Muscle layer of colon (tissue), 2 donors: ENCODE results near the gene POM121L12.

Source experiments
- H3K27ac ChIP-seq: one replicate; pipeline ENCODE4 v1.7.0; 2013; ENCODE audit warnings: low read depth, mild to moderate bottlenecking, low read length, moderate library complexity
- H3K27me3 ChIP-seq, 2 donors: one replicate each; pipeline ENCODE4 v1.7.0; 2013; ENCODE audit warnings: low read length in 2 of 2, mild to moderate bottlenecking in 2 of 2; ENCODE audit not compliant: insufficient read depth in 2 of 2, control insufficient read depth in 1 of 2
- H3K36me3 ChIP-seq: one replicate; pipeline ENCODE4 v1.7.0; 2013; ENCODE audit warnings: mild to moderate bottlenecking, low read length; ENCODE audit not compliant: insufficient read depth
- H3K4me1 ChIP-seq: one replicate; pipeline ENCODE4 v1.7.0; 2013; ENCODE audit warnings: mild to moderate bottlenecking, low read length; ENCODE audit not compliant: insufficient read depth
- H3K4me3 ChIP-seq, 2 donors: one replicate each; pipeline ENCODE4 v1.7.0; 2013; ENCODE audit warnings: low read length in 2 of 2, low read depth in 1 of 2, mild to moderate bottlenecking in 1 of 2, moderate library complexity in 1 of 2
- H3K9ac ChIP-seq: one replicate; pipeline ENCODE4 v1.7.0; 2013; ENCODE audit warnings: low read length
- H3K9me3 ChIP-seq: one replicate; pipeline ENCODE4 v1.7.0; 2013; ENCODE audit warnings: mild to moderate bottlenecking, low read length
- donor health status: abdominal sarcoma.
- donor health status: Adenocarcinoma of cecum.

Gene POM121L12

DNA sequence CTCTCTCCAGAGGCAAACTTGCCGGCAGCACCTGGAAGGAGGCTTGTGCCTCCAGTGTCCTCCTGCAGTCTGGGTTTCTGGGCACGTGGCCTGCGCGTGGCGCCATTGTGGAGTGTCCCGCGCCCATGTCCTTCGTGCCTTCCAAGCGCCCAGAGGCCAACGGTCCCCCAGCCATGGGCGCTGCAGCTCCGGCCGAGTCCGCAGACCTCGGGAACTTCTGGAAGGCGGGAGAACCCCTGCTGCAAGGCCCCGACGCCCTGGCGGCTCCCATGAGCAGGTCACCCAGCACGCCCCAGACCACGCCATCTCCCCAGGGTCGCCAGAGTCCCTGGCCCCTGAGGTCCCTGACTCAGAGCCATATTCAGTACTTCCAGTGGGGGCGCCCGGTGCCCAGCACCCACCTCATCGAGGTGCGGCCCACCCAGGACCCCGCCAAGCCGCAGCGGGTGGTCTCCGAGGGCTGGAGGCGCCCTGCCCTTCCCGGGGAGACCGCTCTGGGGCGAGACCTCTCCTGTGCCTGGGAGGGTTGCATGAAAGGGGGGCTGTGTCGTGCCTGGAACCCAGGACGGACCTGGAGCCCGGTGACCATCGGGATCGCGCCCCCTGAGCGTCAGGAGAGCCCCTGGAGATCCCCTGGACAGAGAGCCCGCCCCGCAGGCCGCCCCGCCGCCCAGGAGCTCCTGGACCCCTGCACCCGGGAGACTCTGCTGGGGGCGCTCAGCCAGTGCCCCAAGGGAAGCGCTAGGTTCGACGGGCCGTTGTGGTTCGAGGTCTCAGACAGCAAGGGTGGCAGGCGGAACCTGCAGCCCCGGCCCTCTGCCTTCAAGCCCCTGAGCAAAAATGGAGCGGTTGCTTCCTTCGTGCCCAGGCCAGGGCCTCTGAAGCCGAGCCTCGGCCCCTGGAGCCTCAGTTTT, at the start of gene POM121L12:
TSS of gene POM121L12 (plus strand) at position 135 of the 914 bp plus-strand sequence. CDS start at position 174, 39 bp downstream.
- Histone ChIP-seq H3K4me1 (no peaks in the 10 kb centered on the region), H3K9me3 (no peaks in the 10 kb centered on the region), H3K4me3 (no peak within 1 kb of the TSS), H3K27ac (no peak within 1 kb of the TSS), H3K36me3 (no peaks in the 10 kb centered on the region), H3K9ac (no peak within 1 kb of the TSS), H3K27me3 (no peaks in the 10 kb centered on the region)

GRCh38 chr7:52992001-52992400, 43.4 kb upstream of the POM121L12 start:
- no peak overlapping the region for H3K27ac ChIP-seq
- no peaks in the 10 kb centered on the region for H3K4me1 ChIP-seq
- no peak overlapping the region for H3K4me3 ChIP-seq
- H3K9me3 ChIP-seq, result no peaks in the 10 kb centered on the region
- no peaks in the 10 kb centered on the region for H3K36me3 ChIP-seq
- H3K9ac ChIP-seq, result no peak overlapping the region
- no peaks in the 10 kb centered on the region for H3K27me3 ChIP-seq

- H3K4me1 ChIP-seq, result no peaks in the 10 kb centered on the region
- H3K9me3 ChIP-seq, result no peaks in the 10 kb centered on the region
- H3K27ac ChIP-seq, result no peak overlapping the region
- H3K4me3 ChIP-seq, result no peak overlapping the region
- H3K9ac ChIP-seq, result no peak overlapping the region
- no peaks in the 10 kb centered on the region for H3K27me3 ChIP-seq
- no peaks in the 10 kb centered on the region for H3K36me3 ChIP-seq
Observed at GRCh38 chr7:52992479-52993162, 42.8 kb upstream of the POM121L12 start.

GRCh38 chr7:52995676-52996075, 39.8 kb upstream of the POM121L12 start:
- no peaks in the 10 kb centered on the region for H3K4me1 ChIP-seq
- H3K9me3 ChIP-seq, result no peaks in the 10 kb centered on the region
- H3K9ac ChIP-seq, result no peak overlapping the region
- H3K36me3 ChIP-seq, result no peaks in the 10 kb centered on the region
- no peak overlapping the region for H3K27ac ChIP-seq
- H3K27me3 ChIP-seq, result no peaks in the 10 kb centered on the region
- H3K4me3 ChIP-seq, result no peak overlapping the region

DNA sequence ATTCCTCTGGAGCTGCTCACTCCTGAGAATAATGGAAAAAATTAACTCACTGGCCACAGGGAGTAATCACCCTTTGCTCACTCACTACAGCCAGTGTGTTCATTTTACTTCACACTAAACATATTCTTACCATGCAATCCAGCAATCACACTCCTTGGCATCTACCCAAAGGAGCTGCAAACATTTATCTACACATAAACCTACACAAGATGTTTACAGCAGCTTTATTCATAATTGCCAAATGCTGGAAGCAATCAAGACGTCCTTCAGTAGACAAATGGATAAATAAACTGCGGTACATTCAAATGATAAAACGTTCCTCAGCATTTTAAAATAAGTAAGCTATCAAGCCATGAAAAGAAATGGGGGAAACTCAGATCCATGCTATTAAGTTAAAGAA, 34.2 kb upstream of the POM121L12 start:
- H3K9ac ChIP-seq, result no peak overlapping the region
- no peak overlapping the region for H3K27ac ChIP-seq
- H3K27me3 ChIP-seq, result no peaks in the 10 kb centered on the region

GRCh38 chr7:53002389-53002788, 33.0 kb upstream of the POM121L12 start:
- Histone ChIP-seq H3K9me3 (no peaks in the 10 kb centered on the region), H3K27me3 (no peaks in the 10 kb centered on the region), H3K4me1 (no peaks in the 10 kb centered on the region), H3K27ac (no peak overlapping the region), H3K36me3 (no peaks in the 10 kb centered on the region), H3K9ac (no peak overlapping the region), H3K4me3 (no peak overlapping the region)

More for the DNA sequence above, 34.2 kb upstream of the POM121L12 start:
- H3K36me3 ChIP-seq, result no peaks in the 10 kb centered on the region
- no peaks in the 10 kb centered on the region for H3K4me1 ChIP-seq
- no peaks in the 10 kb centered on the region for H3K9me3 ChIP-seq
- H3K4me3 ChIP-seq, result no peak overlapping the region

GRCh38 chr7:53003653-53004445, 31.6 kb upstream of the POM121L12 start:
- Histone ChIP-seq H3K9me3 (no peaks in the 10 kb centered on the region), H3K36me3 (no peaks in the 10 kb centered on the region), H3K27me3 (no peaks in the 10 kb centered on the region), H3K9ac (no peak overlapping the region), H3K27ac (no peak overlapping the region), H3K4me3 (no peak overlapping the region), H3K4me1 (no peaks in the 10 kb centered on the region)

- no peaks in the 10 kb centered on the region for H3K9me3 ChIP-seq
- H3K27ac ChIP-seq, result no peak overlapping the region
- no peaks in the 10 kb centered on the region for H3K4me1 ChIP-seq
- H3K4me3 ChIP-seq, result no peak overlapping the region
- H3K9ac ChIP-seq, result no peak overlapping the region
- H3K36me3 ChIP-seq, result no peaks in the 10 kb centered on the region
- no peaks in the 10 kb centered on the region for H3K27me3 ChIP-seq
Observed at GRCh38 chr7:53013925-53014324, 21.5 kb upstream of the POM121L12 start.

DNA sequence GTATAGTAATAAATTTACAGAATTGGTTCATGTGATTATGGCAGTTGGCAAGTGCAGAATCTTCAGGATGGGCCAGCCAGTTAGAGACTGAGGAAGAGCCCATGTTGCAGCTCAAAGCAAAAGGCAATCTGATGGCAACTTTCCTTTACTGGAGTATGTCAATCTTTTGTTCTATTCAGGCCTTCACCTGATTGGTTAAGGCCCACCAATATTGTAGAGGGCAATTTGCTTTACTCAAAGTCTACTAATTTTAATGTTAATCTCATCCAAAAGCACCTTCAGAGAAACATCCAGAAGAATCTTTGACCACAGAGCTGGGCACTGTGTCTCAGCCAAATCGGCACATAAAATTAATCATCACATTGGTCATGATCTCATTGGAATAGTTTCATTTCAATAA, 20.0 kb upstream of the POM121L12 start:
- Histone ChIP-seq H3K4me3 (no peak overlapping the region), H3K27me3 (no peaks in the 10 kb centered on the region), H3K27ac (no peak overlapping the region), H3K9ac (no peak overlapping the region), H3K9me3 (no peaks in the 10 kb centered on the region), H3K36me3 (no peaks in the 10 kb centered on the region), H3K4me1 (no peaks in the 10 kb centered on the region)

- Histone ChIP-seq H3K9ac (no peak overlapping the region), H3K27ac (no peak overlapping the region), H3K27me3 (no peaks in the 10 kb centered on the region), H3K36me3 (no peaks in the 10 kb centered on the region), H3K9me3 (no peaks in the 10 kb centered on the region), H3K4me3 (no peak overlapping the region), H3K4me1 (no peaks in the 10 kb centered on the region)
Observed at GRCh38 chr7:53022893-53023292, 12.5 kb upstream of the POM121L12 start.

GRCh38 chr7:53048638-53049037, 13.2 kb downstream of the POM121L12 start:
- H3K27ac ChIP-seq, result no peak overlapping the region
- H3K36me3 ChIP-seq, result no peaks in the 10 kb centered on the region
- H3K9me3 ChIP-seq, result no peaks in the 10 kb centered on the region
- no peak overlapping the region for H3K4me3 ChIP-seq
- H3K4me1 ChIP-seq, result no peaks in the 10 kb centered on the region
- no peaks in the 10 kb centered on the region for H3K27me3 ChIP-seq
- no peak overlapping the region for H3K9ac ChIP-seq
